GM18868 (cell line): Measurements from ENCODE around the gene NAA35.
"Not testable (repeated sequence)": the region's sequence is repeated elsewhere in the genome, so short reads cannot be mapped to it uniquely, and the experiment has no call there.

Source experiments
- ATAC-seq: cut with Tn5 transposase; IDR thresholded peaks from one replicate; pipeline ENCODE4 v1.9.1; 2021; ENCODE audit warnings: mild to moderate bottlenecking, moderate library complexity; ENCODE audit not compliant: unreplicated experiment

Gene NAA35

DNA sequence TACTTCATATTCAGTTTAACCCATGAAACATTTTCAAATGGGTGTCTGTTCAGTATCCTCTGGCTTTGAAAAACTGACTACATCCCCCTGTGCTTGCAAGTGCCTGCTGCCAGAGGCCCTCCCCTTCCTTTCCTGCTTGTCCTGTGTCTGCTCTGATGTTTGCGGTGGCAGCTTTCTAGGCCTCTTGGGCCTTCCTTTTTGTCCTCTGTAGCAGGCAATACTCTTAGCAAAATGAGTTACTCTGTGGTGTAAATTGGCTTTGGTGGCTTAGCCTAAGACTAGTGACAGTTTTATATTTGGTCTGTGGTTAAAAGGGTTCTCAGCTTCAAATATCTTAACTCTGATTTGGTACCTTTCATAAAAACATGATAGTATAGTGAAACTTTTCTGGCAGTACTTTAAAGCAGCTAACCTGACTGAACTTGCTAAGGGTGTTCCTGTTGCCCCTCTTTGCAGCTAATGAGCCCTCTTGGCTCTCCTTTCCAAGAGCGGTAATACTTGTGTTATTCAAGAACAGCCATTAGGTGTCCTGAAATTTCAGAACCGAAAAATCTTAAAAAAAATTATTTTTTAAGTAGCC lies 81.8 kb downstream of the NAA35 start:
- ATAC-seq, result no peak

DNA sequence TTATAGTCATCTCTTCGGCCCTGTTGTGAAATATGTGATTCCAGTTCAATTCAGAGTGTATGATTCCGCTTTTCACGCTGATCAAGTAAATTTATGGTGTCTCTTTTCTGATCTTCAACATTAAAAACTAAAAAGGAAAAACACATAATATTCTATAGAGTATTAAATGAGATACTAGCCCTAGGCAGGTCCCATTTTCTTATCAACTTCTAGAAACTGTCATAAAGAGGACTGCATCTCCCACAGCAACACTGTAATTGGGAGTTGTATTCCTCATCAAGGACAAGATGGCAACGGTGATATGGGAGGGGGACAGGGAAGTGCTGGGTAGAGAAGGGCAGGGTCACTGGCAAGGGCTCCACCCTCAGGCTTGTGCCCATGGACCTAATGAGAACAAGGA lies 86.8 kb downstream of the NAA35 start:
- ATAC-seq, result no peak

DNA sequence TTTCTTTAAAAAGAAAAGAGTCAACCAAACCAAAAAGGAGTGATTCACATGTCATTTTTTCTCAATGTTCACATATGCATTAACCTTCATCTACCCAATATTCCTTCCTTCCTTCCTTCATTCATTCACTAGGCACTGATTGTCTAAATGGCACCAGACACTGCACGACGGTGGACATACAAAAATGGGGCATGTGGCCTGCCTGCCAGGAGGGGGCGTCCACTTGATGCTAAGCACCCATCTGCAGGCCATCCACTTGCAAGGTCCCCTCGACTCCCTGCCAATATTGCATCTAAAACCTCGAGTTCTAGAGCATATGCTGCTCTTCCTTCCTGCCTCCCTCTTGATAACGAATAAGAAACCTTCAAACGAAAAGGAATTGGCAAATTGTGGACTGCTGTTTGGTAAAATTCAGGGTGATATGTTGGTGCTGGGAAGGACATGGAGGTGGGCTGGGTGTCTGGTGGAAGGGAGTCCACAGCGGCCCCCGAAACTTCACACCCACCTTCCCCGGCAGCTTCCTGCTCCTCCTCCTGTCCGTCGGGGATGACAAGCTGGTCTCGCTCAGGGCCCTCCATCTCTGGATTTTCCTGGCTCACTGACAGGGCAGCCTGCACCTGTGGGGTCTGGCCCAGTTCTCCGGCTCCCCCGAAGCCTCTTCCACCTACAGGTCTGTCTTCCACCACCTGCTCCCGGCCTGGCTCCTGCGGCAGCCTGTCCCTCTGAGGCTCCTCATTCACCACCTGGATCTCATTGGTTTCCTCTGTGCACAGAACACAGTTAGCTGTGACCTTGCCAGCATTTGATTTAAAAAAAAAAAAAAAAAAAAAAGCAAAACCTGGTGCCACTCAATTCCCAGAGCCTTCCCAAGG lies 94.2 kb downstream of the NAA35 start:
- ATAC-seq, result no peak

DNA sequence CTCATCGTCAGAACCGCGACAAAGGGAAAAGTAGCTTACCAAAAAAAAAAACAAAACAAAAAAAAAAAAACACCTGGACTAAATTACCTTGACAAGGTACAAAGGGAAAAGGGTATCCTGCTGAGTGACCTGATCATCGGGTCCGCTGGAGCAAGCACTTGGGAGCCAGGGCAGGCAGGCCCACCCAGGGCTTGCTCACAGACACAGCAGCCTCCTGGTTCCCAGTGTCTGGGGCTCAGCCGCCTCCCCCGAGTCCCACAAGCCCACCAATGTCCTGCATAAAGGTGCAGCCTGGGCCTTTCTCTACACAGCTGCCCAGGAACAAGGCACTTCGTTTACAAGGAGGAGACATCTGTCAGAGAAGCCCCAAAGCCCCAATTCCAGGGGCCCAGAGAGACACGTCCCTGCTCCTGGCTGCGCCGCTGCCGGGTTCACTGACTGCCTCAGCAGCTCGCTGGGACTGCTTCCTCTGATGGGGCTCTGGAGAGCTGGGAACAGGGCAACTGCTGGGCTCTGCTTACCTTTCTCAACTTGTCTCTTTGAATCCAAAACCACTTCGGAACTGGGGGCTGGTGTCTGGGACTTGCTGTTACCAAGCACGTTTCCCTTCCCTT lies 95.0 kb downstream of the NAA35 start:
- ATAC-seq, result no peak

DNA sequence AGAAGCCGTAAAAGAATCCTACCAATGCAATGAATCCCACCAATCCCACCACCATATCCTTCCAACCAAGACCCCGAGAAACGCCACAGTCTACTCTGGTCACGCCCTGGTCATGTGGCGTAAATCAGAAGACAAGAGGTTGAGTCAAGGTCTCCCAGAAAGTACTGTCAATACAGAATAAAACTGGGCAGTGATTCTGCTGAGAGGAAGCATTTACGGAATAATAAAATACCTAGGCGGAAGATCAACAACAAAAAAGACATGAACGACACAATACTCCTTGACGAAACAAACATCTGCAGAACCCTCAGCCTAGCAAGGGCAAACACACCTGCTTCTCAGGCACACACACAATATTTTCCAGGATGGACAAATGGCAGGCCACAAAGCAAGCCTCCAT lies 95.6 kb downstream of the NAA35 start:
- ATAC-seq, result no peak

DNA sequence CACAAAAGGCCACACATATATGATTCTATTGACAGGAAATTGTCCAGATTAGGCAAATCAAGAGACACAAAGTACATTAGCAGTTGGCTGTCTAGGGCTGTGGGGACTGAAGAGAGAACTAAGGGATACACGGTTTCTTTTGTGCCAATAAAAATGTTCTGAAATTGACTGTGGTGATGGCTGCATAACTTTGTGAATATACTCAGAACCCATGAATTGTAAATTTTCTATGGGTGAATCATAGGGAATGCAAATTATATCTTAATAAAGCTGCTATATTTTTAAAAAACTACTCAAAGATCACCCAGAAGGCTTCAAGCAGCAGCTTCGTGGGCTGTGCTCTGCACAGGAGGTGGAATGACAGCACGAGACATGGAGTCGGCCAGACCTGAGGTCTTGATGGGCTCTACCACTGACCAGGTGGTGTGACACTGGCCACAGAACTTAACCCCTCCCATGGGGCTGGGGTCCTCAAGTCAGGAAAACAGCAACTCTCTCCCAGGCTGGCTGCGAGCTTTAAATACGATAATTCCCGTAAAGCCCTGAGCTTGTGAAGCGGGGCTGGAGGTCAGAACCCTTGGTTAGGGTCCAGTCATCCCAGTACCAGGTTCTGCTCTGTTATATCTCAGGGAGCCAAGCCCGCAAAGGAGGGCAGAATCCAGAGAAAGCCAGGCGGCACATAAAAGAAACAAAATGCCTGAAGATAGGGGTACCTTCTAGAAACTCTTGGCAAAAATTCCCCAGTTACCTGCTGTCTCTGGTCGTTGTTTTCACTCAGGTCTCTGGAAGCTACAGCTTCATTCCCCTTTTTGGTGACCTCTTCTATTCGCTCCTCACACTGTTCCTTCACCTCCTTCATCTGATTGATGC lies 99.3 kb downstream of the NAA35 start:
- no peak for ATAC-seq

DNA sequence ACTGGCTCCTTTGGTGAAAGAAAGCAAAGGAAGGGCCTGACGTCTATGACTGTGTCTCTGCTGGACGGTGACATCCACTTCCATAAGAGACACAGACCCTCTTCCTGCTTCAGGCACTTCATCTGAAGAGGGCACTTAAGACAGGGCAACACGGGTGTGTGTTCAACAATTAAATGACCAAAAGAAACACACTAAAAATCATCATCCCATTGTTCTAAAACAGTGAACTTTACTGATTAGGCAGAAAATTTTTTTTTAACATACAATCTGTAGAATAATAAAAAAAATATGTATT lies 99.9 kb downstream of the NAA35 start:
- no peak for ATAC-seq

DNA sequence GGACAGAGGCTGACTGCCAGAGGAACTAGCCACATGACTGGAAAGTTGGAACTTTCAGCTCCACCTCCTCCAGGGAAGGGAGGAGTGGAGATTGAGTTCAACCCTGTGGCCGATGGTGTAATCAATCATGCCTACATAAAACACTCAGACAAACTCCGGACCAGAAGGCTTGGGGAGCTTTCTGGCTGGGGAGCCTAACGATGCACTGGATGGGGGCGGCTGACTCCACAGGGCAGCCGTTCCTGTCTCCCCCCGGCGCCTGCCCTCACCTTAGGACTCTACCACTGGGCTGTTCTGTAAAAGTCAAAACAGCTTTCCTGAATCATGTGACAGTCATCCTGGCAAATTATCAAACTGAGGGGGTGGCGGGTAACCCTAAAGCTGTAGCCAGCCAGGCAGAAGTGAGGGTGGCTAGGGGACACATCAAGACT lies 100.4 kb downstream of the NAA35 start:
- no peak for ATAC-seq

DNA sequence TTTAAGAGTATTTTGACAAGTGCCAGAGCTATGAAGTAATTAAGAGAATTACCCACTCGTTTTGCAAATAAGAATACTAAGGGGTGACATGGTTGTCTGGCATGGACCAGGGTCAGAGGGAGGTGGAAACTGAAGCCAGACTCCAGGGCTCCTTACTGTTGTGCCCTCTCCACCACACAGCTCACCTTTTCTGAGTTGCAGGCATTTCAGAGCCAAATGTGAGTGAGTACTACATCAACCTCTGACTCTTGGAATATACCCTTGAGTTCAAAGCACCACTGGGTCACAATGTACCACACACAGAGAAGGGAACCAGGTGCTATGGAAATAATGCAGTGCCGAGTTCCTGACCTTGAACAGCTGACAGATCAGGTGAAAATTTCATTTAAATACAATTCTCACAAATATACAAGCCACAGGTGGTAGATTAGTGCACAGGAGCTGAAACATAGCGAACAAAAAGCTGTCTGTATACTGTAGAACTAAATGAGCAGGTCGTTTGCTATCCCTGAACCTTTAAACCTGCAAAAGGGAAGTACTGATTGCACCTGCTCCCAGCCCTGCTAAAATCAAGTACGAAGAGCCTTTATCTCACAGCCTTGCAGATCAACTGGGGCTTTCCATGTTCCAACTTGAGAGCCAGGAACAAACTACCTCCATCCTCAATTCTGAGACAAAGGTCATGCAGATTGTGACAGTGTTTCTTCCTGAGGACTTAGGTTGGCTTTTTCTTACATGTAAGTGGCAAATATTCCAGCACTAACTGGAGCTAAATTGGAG lies 101.4 kb downstream of the NAA35 start:
- ATAC-seq, result no peak

DNA sequence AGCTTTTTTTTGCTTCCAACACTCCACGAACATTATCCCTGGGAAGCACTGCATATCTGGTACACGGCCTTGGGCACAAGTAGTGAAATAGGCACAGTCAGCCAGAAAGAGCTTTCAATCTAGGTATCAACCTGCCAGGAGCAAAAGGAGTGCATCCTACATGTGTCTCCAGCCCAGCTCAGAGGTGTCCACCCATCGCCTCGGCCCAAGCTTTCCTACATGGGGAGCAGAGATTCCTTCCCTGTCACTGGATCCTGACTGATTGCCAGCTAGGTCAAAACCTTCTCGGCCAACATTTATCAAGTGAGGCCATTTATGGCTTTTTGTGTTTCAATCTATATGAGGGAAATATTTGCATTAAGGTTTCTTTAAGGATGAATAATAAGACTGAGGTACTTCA lies 102.6 kb downstream of the NAA35 start:
- ATAC-seq, result no peak

DNA sequence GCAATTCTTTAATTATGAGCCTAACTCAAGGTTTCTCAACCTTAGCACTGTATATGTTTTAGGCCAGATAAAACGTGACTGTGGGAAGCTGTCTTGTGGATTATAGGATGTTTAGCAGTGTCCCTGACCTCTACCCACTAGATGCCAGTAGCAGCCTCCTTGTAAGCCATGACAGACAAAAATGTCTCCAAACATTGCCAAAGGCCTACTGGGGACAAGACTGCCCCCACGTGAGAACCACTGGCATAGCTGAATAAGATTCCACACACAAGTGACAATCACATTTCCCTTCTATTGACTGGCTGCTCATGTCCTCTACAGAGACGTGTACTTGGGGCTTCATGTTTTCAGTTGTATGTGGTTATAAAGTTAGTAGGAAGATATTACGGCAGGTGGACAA lies 103.1 kb downstream of the NAA35 start:
- ATAC-seq, result no peak

DNA sequence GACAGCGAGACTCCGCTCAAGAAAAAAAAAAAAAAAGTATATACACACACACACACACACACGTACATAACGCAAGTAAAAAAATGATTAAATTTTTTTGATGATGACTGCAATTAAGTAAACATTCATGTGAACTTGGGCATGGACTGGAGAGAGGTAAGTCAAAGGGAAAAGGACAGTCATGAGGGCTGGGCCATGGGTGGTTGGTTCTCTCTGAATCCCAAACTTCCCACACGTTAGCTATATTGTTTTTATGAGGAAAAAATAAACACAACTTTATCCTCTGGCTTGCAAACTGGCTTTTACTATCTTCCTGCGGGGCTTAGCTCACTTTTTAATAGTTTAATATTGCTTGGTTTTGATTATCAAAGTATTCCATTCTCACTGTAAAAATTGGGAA lies 104.7 kb downstream of the NAA35 start:
- ATAC-seq, result no peak

DNA sequence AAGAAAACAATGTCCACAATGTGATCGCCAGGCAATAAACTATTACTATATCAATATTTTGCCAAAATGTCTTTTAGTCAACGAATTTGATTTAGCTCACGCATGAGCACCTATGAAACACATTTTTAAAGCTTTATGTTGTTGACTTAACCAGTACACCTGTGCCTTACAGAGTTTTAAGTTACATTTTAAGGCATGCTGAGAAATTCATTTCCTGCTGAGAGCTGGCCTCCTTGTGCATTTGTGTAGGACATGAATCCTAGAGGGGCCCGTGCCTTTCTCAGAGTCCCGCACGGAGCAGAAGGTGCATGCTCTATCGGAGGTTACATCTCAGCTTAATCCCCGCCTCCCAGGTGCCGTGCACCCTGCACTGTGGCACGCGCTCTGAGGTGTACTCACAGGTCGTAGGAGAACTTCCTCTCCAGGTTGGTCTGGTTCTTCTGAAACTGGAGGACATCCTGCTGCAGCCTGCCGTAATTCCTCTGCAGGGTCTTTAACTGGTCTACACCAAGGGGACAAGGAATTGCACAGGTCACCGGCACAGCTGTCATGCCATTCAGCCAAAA lies 105.2 kb downstream of the NAA35 start:
- no peak for ATAC-seq

DNA sequence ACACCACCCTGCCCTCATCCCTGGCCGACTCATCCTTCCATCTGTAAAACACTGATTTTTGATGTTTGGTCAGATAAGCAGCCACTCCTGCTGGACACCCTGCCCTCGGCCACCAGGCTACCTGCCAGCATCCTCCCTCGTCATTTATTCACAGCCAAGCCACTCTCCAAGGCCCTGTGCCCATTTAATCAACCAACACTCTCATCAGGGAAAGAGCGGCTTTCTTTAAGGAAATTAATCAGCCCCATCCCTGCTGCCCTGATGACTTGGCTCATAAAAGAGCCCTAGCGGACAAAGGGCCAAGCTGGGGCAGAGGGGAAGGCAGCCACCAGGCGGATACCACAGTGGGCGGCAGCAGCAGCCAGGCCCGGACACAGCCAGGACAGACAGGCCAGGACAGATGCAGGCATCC lies 106.0 kb downstream of the NAA35 start:
- no peak for ATAC-seq

DNA sequence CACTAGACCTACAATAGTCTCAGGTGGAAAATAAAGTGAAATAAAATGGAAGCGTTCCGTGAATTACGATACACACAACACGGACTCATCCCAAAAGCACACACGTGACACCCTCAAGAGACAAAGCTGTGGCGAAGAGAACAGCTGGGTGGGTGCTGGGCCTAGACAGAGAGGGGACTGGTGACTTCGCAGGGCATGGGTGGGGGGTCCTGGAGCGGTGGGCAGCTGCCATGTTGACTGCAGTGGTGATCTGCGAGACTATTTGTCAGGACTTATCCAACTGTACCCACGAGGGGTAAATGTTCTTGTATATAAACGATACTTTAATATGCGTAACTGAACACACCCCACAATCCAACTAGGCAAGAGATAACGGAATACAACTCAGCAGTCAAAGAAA lies 106.4 kb downstream of the NAA35 start:
- no peak for ATAC-seq

DNA sequence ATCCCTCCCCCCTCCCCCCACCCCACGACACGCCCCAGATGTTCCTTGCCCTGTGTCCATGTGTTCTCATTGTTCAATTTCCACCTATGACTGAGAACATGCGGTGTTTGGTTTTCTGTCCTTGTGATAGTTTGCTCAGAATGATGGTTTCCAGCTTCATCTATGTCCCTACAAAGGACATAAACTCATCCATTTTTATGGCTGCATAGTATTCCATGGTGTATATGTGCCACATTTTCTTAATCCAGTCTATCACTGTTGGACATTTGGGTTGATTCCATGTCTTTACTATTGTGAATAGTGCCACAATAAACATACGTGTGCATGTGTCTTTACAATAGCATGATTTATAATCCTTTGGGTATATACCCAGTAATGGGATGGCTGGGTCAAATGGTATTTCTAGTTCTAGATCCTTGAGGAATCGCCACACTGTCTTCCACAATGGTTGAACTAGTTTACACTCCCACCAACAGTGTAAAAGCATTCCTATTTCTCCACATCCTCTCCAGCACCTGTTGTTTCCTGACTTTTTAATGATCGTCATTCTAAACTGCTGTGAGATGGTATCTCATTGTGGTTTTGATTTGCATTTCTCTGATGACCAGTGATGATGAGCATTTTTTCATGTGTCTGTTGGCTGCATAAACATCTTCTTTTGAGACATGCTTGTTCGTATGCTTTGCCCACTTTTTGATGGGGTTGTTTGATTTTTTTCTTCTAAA lies 107.2 kb downstream of the NAA35 start:
- ATAC-seq, result not testable (repeated sequence)

DNA sequence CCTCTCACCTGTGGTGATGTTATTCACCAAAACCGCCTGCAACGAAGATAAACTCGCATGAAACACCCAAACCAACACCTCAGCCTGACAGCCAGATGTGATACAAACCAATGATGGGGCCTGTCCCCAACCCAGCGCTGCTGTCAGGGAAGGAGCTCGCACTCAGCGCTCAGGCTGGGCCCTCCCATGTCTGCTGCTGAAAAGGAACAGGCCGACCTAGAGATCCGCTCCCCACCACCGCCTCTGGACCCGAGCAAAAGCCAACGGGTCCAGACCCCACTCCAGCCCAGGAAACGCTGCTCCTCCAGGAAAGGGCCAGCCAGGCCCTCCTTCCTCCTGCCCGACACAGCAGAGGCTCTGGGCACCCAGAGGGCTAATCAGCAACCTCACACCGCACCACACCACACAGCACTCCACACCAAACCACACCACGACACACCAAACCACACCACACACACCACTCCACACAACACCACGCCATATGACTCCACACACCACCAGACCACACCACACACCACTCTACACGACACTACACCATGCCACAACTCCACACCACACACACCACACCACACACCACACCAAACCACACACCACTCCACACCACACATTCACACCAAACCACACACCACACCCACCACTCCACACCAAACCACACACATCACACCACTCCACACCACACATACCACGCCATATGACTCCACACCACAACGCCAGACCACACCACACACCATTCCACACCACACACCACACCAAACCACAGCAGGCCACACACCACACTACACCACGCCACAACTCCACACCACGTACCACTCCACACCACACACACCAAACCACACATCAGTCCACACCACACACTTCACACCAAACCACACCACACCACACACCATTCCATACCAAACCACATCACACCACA lies 111.9 kb downstream of the NAA35 start:
- no peak for ATAC-seq

DNA sequence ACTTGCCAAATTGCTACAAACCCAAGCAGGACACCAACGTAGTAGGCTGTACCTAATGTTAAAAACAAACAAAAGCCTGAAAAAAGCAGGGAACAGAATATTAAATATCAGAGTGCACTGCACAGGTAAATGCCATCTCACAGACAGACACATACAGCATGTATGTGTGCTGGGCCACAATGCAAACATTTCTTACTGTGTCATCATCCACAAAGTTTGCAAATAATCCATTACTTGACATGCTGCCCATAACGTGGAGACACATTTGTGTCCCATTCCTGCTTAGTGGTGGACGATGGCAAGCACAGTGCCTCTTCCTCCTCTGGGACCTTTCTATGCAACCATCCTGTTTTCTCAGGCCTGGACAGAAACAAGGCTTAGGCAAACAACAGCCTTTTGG lies 113.7 kb downstream of the NAA35 start:
- ATAC-seq, result no peak

DNA sequence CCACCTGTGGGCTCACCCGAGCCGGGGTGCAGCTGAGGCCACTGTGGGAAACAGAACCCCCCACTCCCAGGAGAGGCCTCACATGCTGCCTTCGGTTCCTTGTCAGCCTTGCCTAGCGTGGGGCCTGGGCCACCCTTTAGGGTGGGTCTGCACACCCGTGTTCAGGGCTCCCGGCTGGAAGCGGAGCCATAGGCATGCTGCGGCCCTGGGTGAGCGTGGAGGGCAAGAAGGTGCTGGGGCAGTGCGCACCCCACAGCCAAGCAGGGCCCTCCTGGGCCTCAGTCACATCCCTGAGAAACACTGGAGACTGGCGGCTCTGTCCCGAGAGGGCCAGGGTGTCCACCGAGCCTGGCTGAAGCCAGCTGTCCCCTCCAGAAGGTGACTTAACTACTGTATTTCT lies 116.5 kb downstream of the NAA35 start:
- ATAC-seq, result no peak
